GM21381 (cell line): Measurements from ENCODE around the gene NEMP2.
"Not testable (repeated sequence)": the region's sequence is repeated elsewhere in the genome, so short reads cannot be mapped to it uniquely, and the experiment has no call there.

ENCODE experiments used
- ATAC-seq: cut with Tn5 transposase; IDR thresholded peaks from one replicate; pipeline ENCODE4 v1.9.1; 2021; ENCODE audit warnings: mild to moderate bottlenecking, moderate library complexity; ENCODE audit not compliant: unreplicated experiment

The NEMP2 gene

GRCh38 chr2:190527214-190527613, 7.3 kb downstream of the NEMP2 start:
- ATAC-seq, result no peak

GRCh38 chr2:190526105-190526750, 8.3 kb downstream of the NEMP2 start:
- ATAC-seq, result no peak

GRCh38 chr2:190524928-190525327, 9.6 kb downstream of the NEMP2 start:
- no peak for ATAC-seq

GRCh38 chr2:190519975-190520767, 14.4 kb downstream of the NEMP2 start:
- ATAC-seq, result no peak

GRCh38 chr2:190517468-190517867, 17.1 kb downstream of the NEMP2 start:
- no peak for ATAC-seq

- no peak for ATAC-seq
These were observed 18.8 kb downstream of the NEMP2 start for GRCh38 chr2:190515687-190516086.

- no peak for ATAC-seq
These were observed 19.8 kb downstream of the NEMP2 start for GRCh38 chr2:190514676-190515075.

GRCh38 chr2:190513877-190514276, 20.6 kb downstream of the NEMP2 start:
- ATAC-seq, result no peak

GRCh38 chr2:190512539-190513095, 21.9 kb downstream of the NEMP2 start:
- ATAC-seq, result no peak

GRCh38 chr2:190511104-190511503, 23.4 kb downstream of the NEMP2 start:
- ATAC-seq, result no peak

- not testable (repeated sequence) for ATAC-seq
These were observed 24.6 kb downstream of the NEMP2 start for GRCh38 chr2:190509895-190510294.

- no peak for ATAC-seq
These were observed 27.4 kb downstream of the NEMP2 start for GRCh38 chr2:190507135-190507534.

- ATAC-seq, result no peak
These were observed 27.9 kb downstream of the NEMP2 start for GRCh38 chr2:190506666-190507065.

- no peak for ATAC-seq
These were observed 28.8 kb downstream of the NEMP2 start for GRCh38 chr2:190505696-190506095.

- no peak for ATAC-seq
These were observed 29.6 kb downstream of the NEMP2 start for GRCh38 chr2:190504912-190505311.

- no peak for ATAC-seq
These were observed 31.4 kb downstream of the NEMP2 start for GRCh38 chr2:190503088-190503487.

GRCh38 chr2:190501702-190502407, 32.7 kb downstream of the NEMP2 start:
- no peak for ATAC-seq

- no peak for ATAC-seq
These were observed 33.3 kb downstream of the NEMP2 start for GRCh38 chr2:190501231-190501630.

- ATAC-seq, result no peak
These were observed 34.4 kb downstream of the NEMP2 start for GRCh38 chr2:190500054-190500502.

GRCh38 chr2:190499273-190499672, 35.2 kb downstream of the NEMP2 start:
- ATAC-seq, result no peak

GRCh38 chr2:190497428-190497827, 37.1 kb downstream of the NEMP2 start:
- no peak for ATAC-seq
